ENCODE data around the gene FKBP3. TPM values are rescaled to one million over a fixed set of nuclear protein-coding genes. Genes with fewer than 3 reads are reported as not detected.

Gene FKBP3
- total RNA-seq, 4 donors from 2014 or later = 28.5 to 68.1 (median 31.3) TPM

- Histone ChIP-seq H3K27ac (replicated peaks in 1 of 4) (peak overlapping the region; percentile 83 to 90 (median 86)), H3K36me3 (peaks cover 0 to 8% (median 0%) of the 10 kb centered on the region in 4 donors), H3K4me3 (peak overlapping the region; percentile 70 to 86 (median 74)), H3K9me3 (no peaks in the 10 kb centered on the region), H3K27me3 (no peaks in the 10 kb centered on the region), H3K4me1 (peaks cover 22 to 52% (median 47%) of the 10 kb centered on the region in 4 donors)
- under 1% methylated on average over 9 of the region's 9 CpGs for WGBS
- intact Hi-C loops (cut with DNase I) = loop anchor here (2.0 to 5.0 kb wide), 3 partner anchors 51 to 171 kb away; partner anchors contain the start of genes MIS18BP1, PRPF39 and TOGARAM1
- DNase-seq (ENCODE audit: extremely low spot score) = no peak
- TF ChIP-seq POLR2A (IDR thresholded peaks at IDR 0.05; ENCODE audit: low read depth) (no peak), POLR2AphosphoS5 (IDR thresholded peaks at IDR 0.05) (no peak), CTCF (IDR thresholded peaks at IDR 0.05) (no peak), EP300 (IDR thresholded peaks at IDR 0.05) (no peak)
Measured at GRCh38 chr14:45133683-45134050, 614 bp downstream of the FKBP3 start.

GRCh38 chr14:45128963-45129629 lies 5.2 kb downstream of the FKBP3 start:
- H3K27me3 ChIP-seq = no peaks in the 10 kb centered on the region
- TF ChIP-seq POLR2AphosphoS5 (IDR thresholded peaks at IDR 0.05) (no peak), EP300 (IDR thresholded peaks at IDR 0.05) (no peak), CTCF (IDR thresholded peaks at IDR 0.05) (no peak), POLR2A (IDR thresholded peaks at IDR 0.05; ENCODE audit: low read depth) (no peak)
- H3K4me1 ChIP-seq = peaks cover 16 to 31% (median 26%) of the 10 kb centered on the region in 4 donors
- 83% methylated on average over 1 of the region's 1 CpG for WGBS
- H3K4me3 ChIP-seq = no peak overlapping the region
- peaks cover 7 to 49% (median 36%) of the 10 kb centered on the region in 4 donors for H3K36me3 ChIP-seq
- no peak overlapping the region for H3K27ac ChIP-seq (replicated peaks in 1 of 4)
- intact Hi-C loops (cut with DNase I) = no loop called here
- no peaks in the 10 kb centered on the region for H3K9me3 ChIP-seq
- DNase-seq (ENCODE audit: extremely low spot score) = no peak

GRCh38 chr14:45125754-45126153 lies 8.5 kb downstream of the FKBP3 start:
- Histone ChIP-seq H3K27me3 (no peaks in the 10 kb centered on the region), H3K4me3 (no peak overlapping the region), H3K36me3 (peaks cover 23 to 83% (median 61%) of the 10 kb centered on the region in 4 donors), H3K27ac (replicated peaks in 1 of 4) (no peak overlapping the region), H3K9me3 (no peaks in the 10 kb centered on the region), H3K4me1 (peaks cover 6 to 10% (median 9%) of the 10 kb centered on the region in 4 donors)
- WGBS = 90% methylated on average over 1 of the region's 2 CpGs
- intact Hi-C loops (cut with DNase I) = no loop called here
- DNase-seq (ENCODE audit: extremely low spot score) = no peak
- no peak for TF ChIP-seq EP300 (IDR thresholded peaks at IDR 0.05)
- TF ChIP-seq CTCF (IDR thresholded peaks at IDR 0.05) = no peak
- TF ChIP-seq POLR2A (IDR thresholded peaks at IDR 0.05; ENCODE audit: low read depth) = no peak
- no peak for TF ChIP-seq POLR2AphosphoS5 (IDR thresholded peaks at IDR 0.05)

- intact Hi-C loops (cut with DNase I) = no loop called here
- Histone ChIP-seq H3K27me3 (no peaks in the 10 kb centered on the region), H3K4me1 (no peaks in the 10 kb centered on the region), H3K36me3 (peaks cover 47 to 96% (median 83%) of the 10 kb centered on the region in 4 donors), H3K27ac (replicated peaks in 1 of 4) (no peak overlapping the region), H3K9me3 (no peaks in the 10 kb centered on the region), H3K4me3 (no peak overlapping the region)
- DNase-seq (ENCODE audit: extremely low spot score) = no peak
- WGBS = 100% methylated on average over 3 of the region's 3 CpGs
- no peak for TF ChIP-seq EP300 (IDR thresholded peaks at IDR 0.05)
- TF ChIP-seq POLR2AphosphoS5 (IDR thresholded peaks at IDR 0.05) = no peak
- no peak for TF ChIP-seq CTCF (IDR thresholded peaks at IDR 0.05)
- TF ChIP-seq POLR2A (IDR thresholded peaks at IDR 0.05; ENCODE audit: low read depth) = no peak
Measured at GRCh38 chr14:45123271-45123670, 11.0 kb downstream of the FKBP3 start.
